CD4-positive, alpha-beta T cell treated with Interleukin-15 for 4 hours (primary cell): ENCODE data around the gene TIMM23.
"Not testable (repeated sequence)": the region's sequence is repeated elsewhere in the genome, so short reads cannot be mapped to it uniquely, and the experiment has no call there.

ENCODE experiments used
- DNase-seq: peaks from one replicate; pipeline ENCODE4 v3.0.0-alpha.2; 2020; ENCODE audit warnings: low spot score

Gene TIMM23

GRCh38 chr10:45997994-45998763 lies 25.9 kb downstream of the TIMM23 start:
- no peak for DNase-seq

DNA sequence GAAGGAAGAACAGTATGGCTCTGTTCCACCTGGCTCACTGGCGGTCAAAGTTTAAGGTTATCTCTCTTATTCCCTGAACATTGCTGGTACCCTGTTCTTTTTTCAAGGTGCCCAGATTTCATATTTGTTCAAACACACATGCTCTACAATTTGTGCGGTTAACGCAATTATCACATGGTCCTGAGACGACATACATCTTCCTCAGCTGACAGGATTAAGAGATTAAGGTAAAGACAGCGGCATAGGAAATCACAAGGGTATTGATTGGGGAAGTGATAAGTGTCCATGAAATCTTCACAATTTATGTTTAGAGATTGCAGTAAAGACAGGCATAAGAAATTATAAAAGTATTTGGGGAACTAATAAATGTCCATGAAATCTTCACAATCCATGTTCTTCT lies 27.7 kb downstream of the TIMM23 start:
- not testable (repeated sequence) for DNase-seq

DNA sequence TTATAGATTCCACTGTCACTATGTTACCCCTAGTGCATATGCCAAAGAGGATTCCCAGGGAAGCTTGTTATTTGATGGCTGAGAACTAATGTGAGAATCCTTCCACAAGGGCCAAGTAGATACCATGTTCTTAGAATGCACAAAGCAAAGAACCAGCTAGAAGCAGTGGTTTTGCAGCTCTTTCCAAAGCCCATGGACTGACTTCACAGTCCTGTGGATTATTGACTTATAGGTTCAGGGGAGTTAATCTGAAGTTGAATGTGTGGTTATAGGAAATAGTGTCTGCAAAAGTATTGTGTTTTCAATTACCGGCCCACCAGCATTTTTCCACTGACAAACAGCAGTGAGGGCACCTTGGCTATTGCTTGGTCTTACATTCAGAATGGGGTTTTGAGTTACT lies 28.2 kb downstream of the TIMM23 start:
- DNase-seq, result no peak

GRCh38 chr10:46001187-46001756 lies 29.0 kb downstream of the TIMM23 start:
- DNase-seq, result no peak

DNA sequence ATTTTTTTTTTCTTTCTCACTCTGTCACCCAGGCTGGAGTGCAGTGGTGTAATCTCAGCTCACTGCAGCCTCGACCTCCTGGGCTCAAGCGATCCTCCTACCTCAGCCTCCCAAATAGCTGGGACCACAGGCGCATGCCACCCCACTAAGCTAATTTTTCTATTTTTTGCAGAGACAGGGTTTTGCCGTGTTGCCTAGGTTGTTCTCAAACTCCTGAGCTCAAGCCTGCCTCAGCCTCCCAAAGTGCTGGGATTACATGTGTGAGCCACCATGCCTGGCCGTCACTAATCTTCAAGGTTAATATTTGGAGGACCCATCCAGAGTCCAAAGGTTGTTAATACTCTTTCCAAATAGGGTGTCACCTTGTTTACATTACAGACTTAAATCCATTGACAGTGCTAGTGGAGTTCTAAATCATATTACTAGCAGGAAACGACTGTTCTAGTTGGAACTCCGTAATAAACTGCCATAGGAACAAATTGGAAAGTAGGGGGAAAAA lies 29.9 kb downstream of the TIMM23 start:
- not testable (repeated sequence) for DNase-seq

DNA sequence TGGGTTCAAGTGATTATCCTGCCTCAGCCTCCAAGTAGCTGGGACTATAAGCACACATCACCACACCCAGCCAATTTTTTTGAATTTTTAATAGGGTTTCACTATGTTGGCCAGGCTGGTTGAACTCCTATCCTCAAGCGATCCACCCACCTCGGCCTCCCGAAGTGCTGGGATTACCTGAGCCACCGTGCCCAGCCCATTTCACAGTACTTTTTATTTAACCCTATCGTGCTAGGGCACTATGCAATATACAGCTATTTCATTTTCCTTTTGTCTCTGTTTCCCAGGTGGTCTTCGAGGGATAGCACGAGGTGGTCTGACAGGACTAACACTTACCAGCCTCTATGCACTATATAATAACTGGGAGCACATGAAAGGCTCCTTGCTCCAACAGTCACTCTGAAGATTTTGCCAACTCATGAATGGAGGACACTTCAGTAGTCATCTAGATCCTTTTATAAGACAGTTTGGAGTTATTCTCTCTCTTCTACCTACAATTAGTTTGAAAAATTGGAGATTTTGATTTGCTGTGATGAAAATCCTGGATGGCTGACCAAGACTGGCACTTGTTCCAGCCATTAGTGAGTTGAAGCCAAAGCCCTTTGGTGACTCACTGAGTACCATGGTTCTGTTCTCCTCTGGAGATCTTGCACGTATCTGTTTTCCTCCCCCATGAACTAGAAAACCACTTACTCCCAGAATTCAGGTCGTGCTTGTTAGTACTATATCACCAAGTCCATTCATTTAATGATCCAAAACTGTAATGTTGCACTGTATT lies 30.8 kb downstream of the TIMM23 start:
- no peak for DNase-seq

DNA sequence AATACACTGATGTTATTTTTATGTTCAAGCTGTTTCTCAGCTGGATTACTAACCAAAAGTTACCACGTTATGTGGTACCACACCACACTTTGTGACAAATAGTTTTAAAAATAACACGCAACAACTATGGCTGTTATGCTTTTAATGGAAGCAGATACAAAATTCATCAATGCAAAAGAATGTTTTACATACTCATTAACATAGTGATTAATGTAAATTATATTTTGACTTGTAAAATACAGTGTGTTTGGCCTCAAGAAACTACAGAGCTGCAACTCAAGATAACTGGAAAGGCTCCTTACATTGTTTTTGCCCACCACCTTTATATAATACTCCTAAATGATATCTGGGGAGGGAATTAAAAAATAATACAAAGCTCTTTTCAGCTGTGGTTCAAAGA lies 32.7 kb downstream of the TIMM23 start:
- no peak for DNase-seq

GRCh38 chr10:46005383-46005782 lies 33.1 kb downstream of the TIMM23 start:
- no peak for DNase-seq

GRCh38 chr10:46006219-46006618 lies 33.9 kb downstream of the TIMM23 start:
- DNase-seq, result no peak

DNA sequence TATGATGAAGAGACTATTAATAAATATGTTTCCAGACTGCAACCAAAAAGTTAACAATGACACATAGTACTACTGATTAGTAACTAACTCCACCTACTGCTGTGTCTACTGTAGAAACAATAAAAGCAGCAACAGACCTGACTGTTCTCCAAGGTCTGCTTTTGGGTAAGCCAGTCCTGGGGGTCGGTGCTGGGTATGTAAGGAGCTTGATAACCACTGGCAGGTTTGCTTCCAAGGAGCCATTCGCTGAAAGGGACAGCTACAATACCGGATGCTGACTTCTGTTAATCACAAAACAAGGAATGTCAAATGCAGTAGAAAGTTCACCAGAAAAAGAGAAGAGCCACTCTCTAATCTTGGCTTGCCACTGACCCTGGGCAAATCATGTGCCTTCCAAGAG lies 40.5 kb downstream of the TIMM23 start:
- no peak for DNase-seq

DNA sequence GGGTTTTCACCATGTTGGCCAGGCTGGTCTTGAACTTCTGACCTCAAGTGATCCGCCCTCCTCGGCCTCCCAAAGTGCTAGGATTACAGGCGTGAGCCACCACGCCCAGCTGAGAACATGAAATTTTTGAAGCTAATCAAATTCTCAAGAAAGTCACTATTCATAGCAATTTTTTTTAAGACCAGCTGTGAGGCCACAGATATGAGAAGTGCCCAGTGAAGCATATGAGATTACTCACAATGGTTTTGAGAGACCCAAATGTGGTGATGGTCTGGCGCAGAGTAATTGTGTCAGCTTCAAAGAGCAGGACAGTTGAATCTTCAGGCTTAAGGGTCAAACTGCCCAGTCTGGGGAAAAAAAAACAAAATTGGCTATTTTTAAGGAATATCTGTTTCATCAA lies 41.9 kb downstream of the TIMM23 start:
- no peak for DNase-seq

- no peak for DNase-seq
Measured at GRCh38 chr10:46014683-46015405, 42.6 kb downstream of the TIMM23 start.

GRCh38 chr10:46016190-46016589 lies 43.9 kb downstream of the TIMM23 start:
- DNase-seq, result no peak

GRCh38 chr10:46016811-46017210 lies 44.5 kb downstream of the TIMM23 start:
- no peak for DNase-seq

GRCh38 chr10:46017733-46018132 lies 45.4 kb downstream of the TIMM23 start:
- DNase-seq, result no peak

DNA sequence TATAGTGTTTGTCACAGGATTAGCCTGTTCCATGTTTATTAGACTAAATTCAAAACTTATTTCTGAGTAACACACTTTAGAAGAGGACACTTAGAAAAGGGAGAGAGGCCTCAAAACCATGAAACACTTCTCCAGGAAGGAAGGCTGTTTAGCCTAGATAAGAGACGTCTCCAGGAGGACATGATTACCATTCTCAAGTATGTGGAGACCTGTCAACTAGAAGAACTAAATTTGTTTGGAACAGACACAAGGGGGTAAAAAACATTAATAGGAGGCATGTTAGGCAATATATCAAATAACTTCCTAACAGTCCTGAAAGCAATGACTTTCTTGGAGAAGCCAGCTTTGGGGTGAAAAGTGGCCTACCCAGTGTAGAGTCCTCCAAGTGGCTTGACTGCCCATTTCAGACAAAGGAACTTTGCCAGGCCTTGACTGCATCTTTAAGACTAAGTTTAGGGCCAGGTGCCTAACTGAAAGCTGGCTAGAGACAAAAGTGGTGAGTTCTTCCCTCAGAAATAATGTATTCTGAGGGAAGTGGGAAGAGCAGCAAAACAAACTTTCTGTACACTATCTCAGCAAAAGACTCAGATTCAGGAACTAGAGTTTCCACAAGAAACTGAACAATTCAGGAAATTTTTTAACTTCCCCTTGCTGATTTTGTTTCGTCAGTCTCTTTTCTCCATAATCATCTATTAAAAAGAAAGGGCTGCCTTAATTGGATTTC lies 46.3 kb downstream of the TIMM23 start:
- no peak for DNase-seq

- no peak for DNase-seq
Measured at GRCh38 chr10:46019177-46019528, 46.9 kb downstream of the TIMM23 start.

- DNase-seq, result no peak
Measured at GRCh38 chr10:46019569-46020343, 47.5 kb downstream of the TIMM23 start.

GRCh38 chr10:46020344-46020657 lies 48.0 kb downstream of the TIMM23 start:
- no peak for DNase-seq

- peak; percentile 74 for DNase-seq
Measured at GRCh38 chr10:46022978-46023702, 50.9 kb downstream of the TIMM23 start.
